Measurements from ENCODE around the gene NBAS. TPM values are rescaled to one million over a fixed set of nuclear protein-coding genes. Genes with fewer than 3 reads are reported as not detected.

The NBAS gene
- total RNA-seq, 1 donor from 2014 or later: 57.6 TPM

DNA sequence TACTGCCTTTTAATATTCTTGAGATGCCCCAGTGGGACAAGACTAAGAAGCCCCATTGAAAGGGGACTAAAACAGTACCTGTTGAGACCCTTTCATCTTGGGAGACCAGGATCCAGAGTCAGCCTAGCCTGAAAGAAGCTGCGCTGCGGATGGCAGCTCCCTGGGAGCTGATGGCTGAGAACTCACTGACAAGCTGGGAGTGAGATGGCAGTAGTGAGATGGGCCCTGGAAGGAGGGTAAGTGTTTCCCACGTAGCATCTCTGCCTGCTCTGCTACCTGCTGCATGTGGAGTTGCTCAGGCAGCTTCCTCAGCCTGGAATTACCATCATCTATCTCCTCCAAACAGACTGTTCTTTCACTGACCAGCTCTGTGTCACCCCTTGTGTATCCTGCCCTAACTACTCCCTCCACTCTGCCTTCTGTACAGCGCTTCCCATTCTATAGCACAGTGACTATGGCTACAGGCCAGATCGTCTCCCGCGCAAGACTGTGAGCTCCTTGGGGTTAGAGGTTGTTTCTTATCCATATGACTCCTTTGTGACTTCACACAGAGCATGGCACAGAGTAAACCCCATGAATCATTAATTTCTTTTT, 330.4 kb downstream of the NBAS start:
- no peaks in the 10 kb centered on the region for H3K79me2 ChIP-seq (ENCODE audit: insufficient read depth, low read length)
- H3K4me2 ChIP-seq (ENCODE audit: low read length): no peak overlapping the region
- H3K27me3 Mint-ChIP-seq (ENCODE audit: low read depth, unreplicated experiment): no peaks in the 10 kb centered on the region
- no peaks in the 10 kb centered on the region for H3K27me3 ChIP-seq (ENCODE audit: insufficient read depth, low read length)
- TF ChIP-seq, protein P1, sequence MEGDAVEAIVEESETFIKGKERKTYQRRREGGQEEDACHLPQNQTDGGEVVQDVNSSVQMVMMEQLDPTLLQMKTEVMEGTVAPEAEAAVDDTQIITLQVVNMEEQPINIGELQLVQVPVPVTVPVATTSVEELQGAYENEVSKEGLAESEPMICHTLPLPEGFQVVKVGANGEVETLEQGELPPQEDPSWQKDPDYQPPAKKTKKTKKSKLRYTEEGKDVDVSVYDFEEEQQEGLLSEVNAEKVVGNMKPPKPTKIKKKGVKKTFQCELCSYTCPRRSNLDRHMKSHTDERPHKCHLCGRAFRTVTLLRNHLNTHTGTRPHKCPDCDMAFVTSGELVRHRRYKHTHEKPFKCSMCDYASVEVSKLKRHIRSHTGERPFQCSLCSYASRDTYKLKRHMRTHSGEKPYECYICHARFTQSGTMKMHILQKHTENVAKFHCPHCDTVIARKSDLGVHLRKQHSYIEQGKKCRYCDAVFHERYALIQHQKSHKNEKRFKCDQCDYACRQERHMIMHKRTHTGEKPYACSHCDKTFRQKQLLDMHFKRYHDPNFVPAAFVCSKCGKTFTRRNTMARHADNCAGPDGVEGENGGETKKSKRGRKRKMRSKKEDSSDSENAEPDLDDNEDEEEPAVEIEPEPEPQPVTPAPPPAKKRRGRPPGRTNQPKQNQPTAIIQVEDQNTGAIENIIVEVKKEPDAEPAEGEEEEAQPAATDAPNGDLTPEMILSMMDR (IDR thresholded peaks at IDR 0.05; ENCODE audit: insufficient read depth, low read depth, low read length): no peak
- TF ChIP-seq EZH2 (IDR thresholded peaks at IDR 0.05; ENCODE audit: insufficient read depth, low read length): no peak
- H3K27ac ChIP-seq (ENCODE audit: low read depth, low read length): no peak overlapping the region
- no peaks in the 10 kb centered on the region for H3K4me1 Mint-ChIP-seq (ENCODE audit: low read depth, unreplicated experiment)
- no peak overlapping the region for H3K27ac Mint-ChIP-seq (ENCODE audit: unreplicated experiment)
- H3K4me1 ChIP-seq (ENCODE audit: insufficient read depth, low read length): no peaks in the 10 kb centered on the region
- FAIRE-seq: no peak
- peaks cover 20% of the 10 kb centered on the region for H3K36me3 Mint-ChIP-seq (ENCODE audit: low read depth, unreplicated experiment)
- no peak overlapping the region for H2AFZ ChIP-seq (ENCODE audit: low read depth, low read length)
- no peak overlapping the region for H3K9ac ChIP-seq (ENCODE audit: low read length)
- no peak overlapping the region for H3K4me3 ChIP-seq (ENCODE audit: insufficient read depth, low read depth, low read length)
- no peak overlapping the region for H3K4me3 Mint-ChIP-seq (ENCODE audit: unreplicated experiment)
- H3K9me3 Mint-ChIP-seq (ENCODE audit: unreplicated experiment): peaks cover 4% of the 10 kb centered on the region
- H3K36me3 ChIP-seq (ENCODE audit: insufficient read depth, low read length): peaks cover 3% of the 10 kb centered on the region
- H4K20me1 ChIP-seq (ENCODE audit: insufficient read depth, low read length): no peaks in the 10 kb centered on the region
- no peaks in the 10 kb centered on the region for H3K9me3 ChIP-seq (ENCODE audit: insufficient read depth, low read depth, low read length)
- no peak for DNase-seq (ENCODE audit: low read depth)

DNA sequence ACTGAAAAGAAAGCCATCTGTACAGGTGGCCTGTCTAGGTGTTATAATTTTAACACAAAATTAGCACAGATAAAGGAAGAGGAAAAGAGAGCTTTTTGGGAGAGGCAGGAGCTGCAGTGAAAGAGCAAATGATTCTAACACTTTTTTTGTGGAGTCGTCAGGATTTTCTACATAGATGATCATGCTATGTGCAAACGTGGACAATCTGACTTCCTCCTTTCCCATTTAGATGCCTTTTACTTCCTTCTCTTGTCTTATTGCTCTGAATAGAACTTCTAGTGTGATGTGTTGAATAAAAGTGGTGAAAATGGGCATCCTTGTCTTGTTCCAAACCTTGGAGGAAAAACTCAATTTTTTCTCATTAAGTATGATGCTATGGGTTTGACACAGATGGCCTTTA, 334.5 kb downstream of the NBAS start:
- DNase-seq (ENCODE audit: low read depth): no peak
- Histone ChIP-seq H3K27me3 (ENCODE audit: insufficient read depth, low read length) (no peaks in the 10 kb centered on the region), H3K4me2 (ENCODE audit: low read length) (no peak overlapping the region), H3K79me2 (ENCODE audit: insufficient read depth, low read length) (no peaks in the 10 kb centered on the region), H2AFZ (ENCODE audit: low read depth, low read length) (no peak overlapping the region), H3K9me3 (ENCODE audit: insufficient read depth, low read depth, low read length) (no peaks in the 10 kb centered on the region), H4K20me1 (ENCODE audit: insufficient read depth, low read length) (no peaks in the 10 kb centered on the region), H3K27ac (ENCODE audit: low read depth, low read length) (no peak overlapping the region), H3K9ac (ENCODE audit: low read length) (no peak overlapping the region), H3K4me1 (ENCODE audit: insufficient read depth, low read length) (no peaks in the 10 kb centered on the region), H3K4me3 (ENCODE audit: insufficient read depth, low read depth, low read length) (no peak overlapping the region), H3K36me3 (ENCODE audit: insufficient read depth, low read length) (no peaks in the 10 kb centered on the region)
- FAIRE-seq: no peak
- Mint-ChIP-seq H3K36me3 (ENCODE audit: low read depth, unreplicated experiment) (peaks cover 16% of the 10 kb centered on the region), H3K9me3 (ENCODE audit: unreplicated experiment) (peaks cover 4% of the 10 kb centered on the region), H3K27ac (ENCODE audit: unreplicated experiment) (no peak overlapping the region), H3K4me1 (ENCODE audit: low read depth, unreplicated experiment) (peaks cover 7% of the 10 kb centered on the region), H3K4me3 (ENCODE audit: unreplicated experiment) (no peak overlapping the region), H3K27me3 (ENCODE audit: low read depth, unreplicated experiment) (no peaks in the 10 kb centered on the region)
- TF ChIP-seq EZH2 (IDR thresholded peaks at IDR 0.05; ENCODE audit: insufficient read depth, low read length): no peak
- TF ChIP-seq, protein P1 (IDR thresholded peaks at IDR 0.05; ENCODE audit: insufficient read depth, low read depth, low read length): no peak

DNA sequence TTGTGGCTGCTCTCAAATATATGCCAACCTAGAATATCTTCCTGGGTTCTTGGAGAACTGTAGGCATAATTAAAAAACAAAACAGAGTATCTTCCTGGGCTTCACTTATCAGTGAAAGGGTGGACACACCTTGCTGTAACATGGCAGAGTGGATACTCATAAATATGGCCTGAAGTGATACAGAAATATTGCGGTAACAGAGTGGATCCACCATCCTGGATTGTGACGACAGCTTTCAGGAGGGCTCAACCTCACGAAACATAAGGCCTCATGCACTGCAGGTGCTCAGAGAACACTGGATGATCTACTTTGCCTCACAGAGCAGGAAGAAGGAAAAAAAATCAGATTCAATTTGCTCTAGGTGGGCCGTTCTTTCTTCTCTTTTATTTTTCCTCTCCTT, 336.0 kb downstream of the NBAS start:
- H3K9ac ChIP-seq (ENCODE audit: low read length): no peak overlapping the region
- Mint-ChIP-seq H3K27me3 (ENCODE audit: low read depth, unreplicated experiment) (no peaks in the 10 kb centered on the region), H3K36me3 (ENCODE audit: low read depth, unreplicated experiment) (peaks cover 15% of the 10 kb centered on the region), H3K27ac (ENCODE audit: unreplicated experiment) (no peak overlapping the region), H3K4me1 (ENCODE audit: low read depth, unreplicated experiment) (peaks cover 7% of the 10 kb centered on the region), H3K9me3 (ENCODE audit: unreplicated experiment) (peaks cover 4% of the 10 kb centered on the region), H3K4me3 (ENCODE audit: unreplicated experiment) (no peak overlapping the region)
- no peaks in the 10 kb centered on the region for H3K79me2 ChIP-seq (ENCODE audit: insufficient read depth, low read length)
- no peaks in the 10 kb centered on the region for H4K20me1 ChIP-seq (ENCODE audit: insufficient read depth, low read length)
- H3K27me3 ChIP-seq (ENCODE audit: insufficient read depth, low read length): no peaks in the 10 kb centered on the region
- H3K4me3 ChIP-seq (ENCODE audit: insufficient read depth, low read depth, low read length): no peak overlapping the region
- H3K4me1 ChIP-seq (ENCODE audit: insufficient read depth, low read length): no peaks in the 10 kb centered on the region
- no peak overlapping the region for H3K4me2 ChIP-seq (ENCODE audit: low read length)
- TF ChIP-seq EZH2 (IDR thresholded peaks at IDR 0.05; ENCODE audit: insufficient read depth, low read length): no peak
- TF ChIP-seq, protein P1 (IDR thresholded peaks at IDR 0.05; ENCODE audit: insufficient read depth, low read depth, low read length): no peak
- FAIRE-seq: no peak
- no peak for DNase-seq (ENCODE audit: low read depth)
- no peaks in the 10 kb centered on the region for H3K36me3 ChIP-seq (ENCODE audit: insufficient read depth, low read length)
- H3K9me3 ChIP-seq (ENCODE audit: insufficient read depth, low read depth, low read length): no peaks in the 10 kb centered on the region
- no peak overlapping the region for H3K27ac ChIP-seq (ENCODE audit: low read depth, low read length)
- H2AFZ ChIP-seq (ENCODE audit: low read depth, low read length): no peak overlapping the region

Measured in astrocyte (in vitro differentiated cells and primary cell).